ENCODE results near the gene WDR1. TPM values are rescaled to one million over a fixed set of nuclear protein-coding genes. Genes with fewer than 3 reads are reported as not detected.

WDR1 gene
- total and polyA plus RNA-seq, 2 of the 13 experiments (the other 11 are each of a cell fraction or from before 2014, with no cell fraction given) = 106 to 198 TPM

GRCh38 chr4:10115797-10116568, 616 bp downstream of the WDR1 start:
- peaks cover 56% of the 10 kb centered on the region for H3K79me2 ChIP-seq (ENCODE audit: insufficient read depth, low read length)
- peaks cover 13% of the 10 kb centered on the region; the same call in 1 of the 2 replicates for H4K20me1 ChIP-seq (ENCODE audit: insufficient read depth, low read length)
- no TSS peak for BruUV-seq (replicated peaks)
- peak overlapping the region; percentile 71 for H3K27ac ChIP-seq (ENCODE audit: extremely low read length, insufficient read depth, low read length)
- CTCF ChIA-PET (ENCODE audit: low intra/inter-chr PET ratio, low total read pairs) = no interaction called here
- H3K4me1 ChIP-seq (ENCODE audit: insufficient read depth, low read length) = peaks cover 89% of the 10 kb centered on the region
- peak overlapping the region; percentile 86 for H3K9ac ChIP-seq (ENCODE audit: insufficient read depth, low read depth, low read length)
- H3K27me3 ChIP-seq (ENCODE audit: control insufficient read depth in 1 of 2, insufficient read depth in 2 of 2, low read length in 2 of 2) = no peaks in the 10 kb centered on the region
- peak overlapping the region; percentile 74 to 93 (median 88) for H3K4me3 ChIP-seq (replicated peaks in 1 of 3; ENCODE audit: insufficient read depth in 1 of 3, low read depth in 2 of 3, low read length in 3 of 3)
- intact Hi-C loops (cut with micrococcal nuclease; ENCODE audit: unreplicated experiment) (no loop called here), in situ Hi-C loops (cut with HindIII; ENCODE audit: extremely low pct_ligation_motif_present, low pct_unique_long_range_greater_than_20kb) (no loop called here)
- DNase-seq (ENCODE audit: low spot score) (peak; percentile 58), ATAC-seq (peak; percentile 66), FAIRE-seq (no peak)
- no peaks in the 10 kb centered on the region for H3K9me3 ChIP-seq (ENCODE audit: low read length)
- WGBS (ENCODE audit: low lambda C conversion rate) = 3% methylated on average over 13 of the region's 70 CpGs
- POLR2A ChIA-PET = interaction anchor here (0.9 to 4.5 kb wide), 11 partner anchors 11 to 963 kb away, joined by 3 to 29 read pairs (median 4); partner anchors contain the start of gene SLC2A9
- H3K4me2 ChIP-seq (ENCODE audit: low read depth, low read length) = peak overlapping the region; percentile 92
- peaks cover 20 to 42% of the 10 kb centered on the region in 2 experiments for H3K36me3 ChIP-seq (replicated peaks in 1 of 2; ENCODE audit: control insufficient read depth in 1 of 2, insufficient read depth in 2 of 2, low read length in 2 of 2)
- no peak overlapping the region for H2AFZ ChIP-seq (ENCODE audit: low read length)
- TF ChIP-seq ZNF350 (CRISPR knock-in tag; IDR thresholded peaks at IDR 0.05; ENCODE audit: borderline replicate concordance, low read depth) (peak; percentile 61; the same call in 1 of the 2 replicates), RBFOX2 (IDR thresholded peaks at IDR 0.05; ENCODE audit: low read depth, low read length) (no peak), HIVEP1 (CRISPR knock-in tag; IDR thresholded peaks at IDR 0.05) (peak; percentile 64), CBFB (CRISPR knock-in tag; IDR thresholded peaks at IDR 0.05) (no peak), AHR (CRISPR knock-in tag; IDR thresholded peaks at IDR 0.05) (peak; percentile 23; the same call in 1 of the 2 replicates), ASH2L (IDR thresholded peaks at IDR 0.05; ENCODE audit: insufficient read length, low read depth, low read length) (no peak), PHF21A (CRISPR knock-in tag; IDR thresholded peaks at IDR 0.05) (peak; percentile 51; the same call in 1 of the 2 replicates), ZNF777 (CRISPR knock-in tag; IDR thresholded peaks at IDR 0.05) (peak; percentile 69), SRY (CRISPR knock-in tag; IDR thresholded peaks at IDR 0.05) (0 out of 2 replicates have a peak, but pooled peaks have one; percentile 22), PATZ1 (CRISPR knock-in tag; IDR thresholded peaks at IDR 0.05) (0 out of 2 replicates have a peak, but pooled peaks have one; percentile 1), SIN3A (IDR thresholded peaks at IDR 0.05; ENCODE audit: borderline replicate concordance, low read depth, low read length) (peak; percentile 57; the same call in 1 of the 2 replicates), SRSF9 (IDR thresholded peaks at IDR 0.05; ENCODE audit: borderline replicate concordance, insufficient read depth, low read depth, low read length, poor library complexity, severe bottlenecking) (no peak), FIP1L1 (IDR thresholded peaks at IDR 0.05; ENCODE audit: borderline replicate concordance, insufficient read depth, low read depth, low read length) (no peak), ZNF30 (CRISPR knock-in tag; IDR thresholded peaks at IDR 0.05) (0 out of 2 replicates have a peak, but pooled peaks have one; percentile 16), KLF9 (CRISPR knock-in tag; IDR thresholded peaks at IDR 0.05; ENCODE audit: low read depth) (peak; percentile 90; the same call in 1 of the 2 replicates), NRL (CRISPR knock-in tag; IDR thresholded peaks at IDR 0.05; ENCODE audit: borderline replicate concordance) (peak; percentile 29; the same call in 1 of the 2 replicates), TOE1 (CRISPR knock-in tag; IDR thresholded peaks at IDR 0.05) (no peak), ZMAT3 (CRISPR knock-in tag; conservative IDR thresholded peaks at IDR 0.05) (no peak), TAF1 (CRISPR knock-in tag; IDR thresholded peaks at IDR 0.05) (0 out of 2 replicates have a peak, but pooled peaks have one; percentile 45), ZNF788 (CRISPR knock-in tag; IDR thresholded peaks at IDR 0.05; ENCODE audit: borderline replicate concordance) (peak; percentile 42; the same call in 1 of the 2 replicates), PHF8 (CRISPR knock-in tag; IDR thresholded peaks at IDR 0.05) (peak; percentile 40; the same call in 1 of the 2 replicates)
- TF ChIP-seq, protein P1, sequence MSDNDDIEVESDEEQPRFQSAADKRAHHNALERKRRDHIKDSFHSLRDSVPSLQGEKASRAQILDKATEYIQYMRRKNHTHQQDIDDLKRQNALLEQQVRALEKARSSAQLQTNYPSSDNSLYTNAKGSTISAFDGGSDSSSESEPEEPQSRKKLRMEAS (IDR thresholded peaks at IDR 0.05) = 0 out of 2 replicates have a peak, but pooled peaks have one; percentile 5
